Activated naive CD4-positive, alpha-beta T cell treated with anti-CD3 and anti-CD28 coated beads, Interleukin-2, amount 50 U/mL, for 16 hours (primary cell): ENCODE data around the gene GRK3.
"Not testable (repeated sequence)": the region's sequence is repeated elsewhere in the genome, so short reads cannot be mapped to it uniquely, and the experiment has no call there.

Source experiments
- DNase-seq: peaks from one replicate; pipeline ENCODE4 v3.0.0-alpha.2; 2020

The GRK3 gene

GRCh38 chr22:25564320-25564978 is at the start of gene GRK3:
TSS of gene GRK3 (plus strand) at chr22:25564675. CDS start at chr22:25565041, 366 bp downstream.
- peak; percentile 71 for DNase-seq

GRCh38 chr22:25518000-25518663 is 46.3 kb upstream of the GRK3 start:
- DNase-seq, result no peak

- no peak for DNase-seq
These were observed 39.1 kb upstream of the GRK3 start for GRCh38 chr22:25525376-25525775.

GRCh38 chr22:25525804-25526584 is 38.5 kb upstream of the GRK3 start:
- DNase-seq, result not testable (repeated sequence)

- not testable (repeated sequence) for DNase-seq
These were observed 37.5 kb upstream of the GRK3 start for GRCh38 chr22:25527016-25527415.

- not testable (repeated sequence) for DNase-seq
These were observed 36.4 kb upstream of the GRK3 start for GRCh38 chr22:25528068-25528467.

- DNase-seq, result not testable (repeated sequence)
These were observed 35.4 kb upstream of the GRK3 start for GRCh38 chr22:25529059-25529458.

- not testable (repeated sequence) for DNase-seq
These were observed 34.8 kb upstream of the GRK3 start for GRCh38 chr22:25529541-25530137.

- not testable (repeated sequence) for DNase-seq
These were observed 32.8 kb upstream of the GRK3 start for GRCh38 chr22:25531677-25532076.

- no peak for DNase-seq
These were observed 29.8 kb upstream of the GRK3 start for GRCh38 chr22:25534724-25535123.

GRCh38 chr22:25536589-25536988 is 27.9 kb upstream of the GRK3 start:
- no peak for DNase-seq

GRCh38 chr22:25540166-25540907 is 24.1 kb upstream of the GRK3 start:
- no peak for DNase-seq

GRCh38 chr22:25540908-25541660 is 23.4 kb upstream of the GRK3 start:
- DNase-seq, result no peak

- DNase-seq, result no peak
These were observed 22.3 kb upstream of the GRK3 start for GRCh38 chr22:25542191-25542590.

- DNase-seq, result no peak
These were observed 21.6 kb upstream of the GRK3 start for GRCh38 chr22:25542720-25543402.

- no peak for DNase-seq
These were observed 19.3 kb upstream of the GRK3 start for GRCh38 chr22:25545146-25545545.

GRCh38 chr22:25545672-25546071 is 18.8 kb upstream of the GRK3 start:
- DNase-seq, result no peak

GRCh38 chr22:25546242-25546641 is 18.2 kb upstream of the GRK3 start:
- no peak for DNase-seq

GRCh38 chr22:25546751-25547150 is 17.7 kb upstream of the GRK3 start:
- no peak for DNase-seq

- no peak for DNase-seq
These were observed 15.5 kb upstream of the GRK3 start for GRCh38 chr22:25548866-25549464.

- no peak for DNase-seq
These were observed 13.1 kb upstream of the GRK3 start for GRCh38 chr22:25551396-25551795.
